D721Med (cell line): Measurements from ENCODE around the gene ZNF23.

Experiments
- DNase-seq: peaks from one replicate; pipeline ENCODE4 v3.0.0; 2011; ENCODE audit warnings: low spot score; ENCODE audit not compliant: insufficient read length
- FAIRE-seq: peaks from 2 replicates; lab custom pipeline; 2011; peaks lifted over from hg19 to GRCh38; lab: Jason Lieb, UNC
- CTCF ChIP-seq: IDR thresholded peaks from 2 replicates; pipeline ENCODE4 v1.5.1; 2012; ENCODE audit warnings: mild to moderate bottlenecking, control low read depth; ENCODE audit not compliant: insufficient read depth; ENCODE audit errors: missing control alignments

The ZNF23 gene

GRCh38 chr16:71409011-71409775 is 52.9 kb downstream of the ZNF23 start:
- TF ChIP-seq CTCF = no peak
- FAIRE-seq = no peak
- no peak for DNase-seq

GRCh38 chr16:71408536-71408935 is 53.5 kb downstream of the ZNF23 start:
- FAIRE-seq (no peak), DNase-seq (no peak)
- TF ChIP-seq CTCF = no peak

GRCh38 chr16:71407731-71408130 is 54.3 kb downstream of the ZNF23 start:
- DNase-seq = no peak
- FAIRE-seq = no peak
- TF ChIP-seq CTCF = no peak

GRCh38 chr16:71406724-71407123 is 55.3 kb downstream of the ZNF23 start:
- no peak for TF ChIP-seq CTCF
- no peak for FAIRE-seq

GRCh38 chr16:71406316-71406715 is 55.7 kb downstream of the ZNF23 start:
- no peak for DNase-seq
- TF ChIP-seq CTCF = no peak
- no peak for FAIRE-seq

More at GRCh38 chr16:71406724-71407123, 55.3 kb downstream of the ZNF23 start:
- no peak for DNase-seq

GRCh38 chr16:71404364-71404763 is 57.7 kb downstream of the ZNF23 start:
- FAIRE-seq = no peak
- TF ChIP-seq CTCF = no peak

GRCh38 chr16:71402674-71403073 is 59.4 kb downstream of the ZNF23 start:
- DNase-seq (no peak), FAIRE-seq (no peak)
- no peak for TF ChIP-seq CTCF

More at GRCh38 chr16:71404364-71404763, 57.7 kb downstream of the ZNF23 start:
- no peak for DNase-seq
